ENCODE results near the gene SLC25A17.
"Not testable (repeated sequence)": the region's sequence is repeated elsewhere in the genome, so short reads cannot be mapped to it uniquely, and the experiment has no call there.

The SLC25A17 gene

DNA sequence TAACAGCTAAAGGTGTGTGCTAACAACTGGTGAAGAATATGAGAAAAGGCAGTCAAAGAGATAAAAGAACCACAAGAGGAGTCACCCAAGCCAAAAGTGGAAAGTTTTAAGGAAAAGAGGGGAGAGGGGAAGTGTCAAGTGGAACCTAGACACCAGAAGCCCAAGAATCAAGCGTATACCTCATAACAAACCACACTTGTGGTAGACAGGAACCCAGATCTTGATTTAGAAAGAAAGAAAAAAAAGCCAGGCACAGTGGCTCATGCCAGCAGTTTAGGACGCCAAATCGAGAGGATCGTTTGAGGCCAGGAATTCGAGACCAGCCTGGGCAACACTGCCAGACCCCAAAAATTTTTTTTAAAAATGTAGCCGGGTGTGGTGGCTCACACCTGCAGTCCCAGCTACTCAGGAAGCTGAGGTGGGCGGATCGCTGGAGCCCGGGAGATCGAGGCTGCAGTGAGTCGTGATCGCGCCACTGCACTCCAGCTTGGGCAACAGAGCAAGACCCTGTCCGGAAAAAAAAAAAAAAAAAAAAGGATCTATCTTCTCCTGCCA lies 877 bp downstream of the SLC25A17 start:
- DNase-seq = no peak

DNA sequence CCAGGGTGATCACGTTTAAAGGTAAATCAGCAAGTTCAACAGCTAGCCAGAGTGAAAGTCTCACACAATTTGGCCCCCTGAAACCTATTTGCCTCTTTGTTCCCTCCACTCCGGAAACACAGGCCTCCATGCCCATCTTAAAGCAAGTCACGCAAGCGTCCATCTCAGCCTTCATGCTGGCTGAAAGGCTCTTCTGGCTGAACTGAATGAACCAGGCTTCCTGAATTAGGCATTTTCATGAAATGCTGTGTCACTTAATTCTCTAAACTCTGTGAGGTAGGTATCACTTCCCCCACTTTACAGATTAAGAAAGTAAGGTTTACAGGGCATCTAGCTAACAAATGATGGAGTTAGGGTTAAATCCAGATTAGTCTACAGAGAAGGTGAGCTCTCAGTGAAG lies 1.4 kb downstream of the SLC25A17 start:
- DNase-seq = no peak

DNA sequence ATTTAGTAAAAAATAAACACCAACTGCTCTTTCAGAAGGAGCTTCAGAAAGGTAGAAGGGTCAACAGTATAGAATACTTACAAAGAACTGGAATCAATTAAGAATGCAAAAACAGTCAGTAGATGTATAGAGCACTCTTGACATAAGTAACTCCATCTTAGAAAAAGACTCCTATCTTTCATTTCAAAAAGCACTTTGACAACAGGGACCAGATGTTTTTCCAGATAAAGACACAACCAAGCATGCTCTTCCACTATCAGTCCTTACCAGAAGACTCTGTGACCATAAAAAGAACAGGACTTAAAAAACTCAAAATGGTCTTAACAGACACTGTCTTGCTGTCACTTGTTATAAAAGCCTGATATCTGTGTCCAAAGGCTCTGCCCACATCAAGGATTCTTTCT lies 5.2 kb downstream of the SLC25A17 start:
- DNase-seq = no peak

DNA sequence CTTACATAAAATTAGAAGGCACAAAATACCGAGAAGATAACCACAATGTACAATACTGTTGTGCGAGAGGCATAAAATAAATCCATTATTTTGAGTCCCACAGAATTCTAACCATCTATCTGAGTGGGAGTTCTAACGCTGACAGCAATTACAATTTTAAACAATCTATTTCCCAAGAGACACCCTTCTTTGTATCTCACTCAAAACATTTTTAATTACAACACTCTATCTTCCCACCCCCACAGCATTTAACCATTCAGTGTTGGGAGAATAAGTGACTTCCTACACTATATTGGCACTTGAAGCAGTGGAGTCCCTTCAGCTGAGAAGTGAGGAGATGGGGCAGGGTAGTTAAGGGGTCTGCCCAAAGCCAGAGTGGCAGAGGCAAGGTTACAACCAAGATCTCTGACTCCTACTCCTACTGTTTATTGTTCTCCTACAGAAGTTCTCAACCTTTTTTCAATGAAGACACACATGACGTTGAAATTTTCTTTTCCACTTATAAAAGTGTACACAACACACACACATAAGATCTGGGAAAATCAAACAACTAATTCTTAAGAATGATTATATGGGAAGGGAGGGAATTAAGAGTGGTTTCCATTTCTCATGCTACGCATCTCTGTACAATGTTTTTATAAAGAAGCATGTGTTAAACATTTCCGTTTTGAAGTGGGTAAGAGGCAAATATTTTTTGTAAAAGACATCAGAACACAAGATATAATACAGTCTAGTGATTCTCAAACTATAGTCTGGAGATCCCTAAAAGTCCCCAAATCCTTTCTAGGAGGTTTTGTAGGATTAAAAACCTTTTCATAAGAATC lies 10.9 kb downstream of the SLC25A17 start:
- DNase-seq = no peak

DNA sequence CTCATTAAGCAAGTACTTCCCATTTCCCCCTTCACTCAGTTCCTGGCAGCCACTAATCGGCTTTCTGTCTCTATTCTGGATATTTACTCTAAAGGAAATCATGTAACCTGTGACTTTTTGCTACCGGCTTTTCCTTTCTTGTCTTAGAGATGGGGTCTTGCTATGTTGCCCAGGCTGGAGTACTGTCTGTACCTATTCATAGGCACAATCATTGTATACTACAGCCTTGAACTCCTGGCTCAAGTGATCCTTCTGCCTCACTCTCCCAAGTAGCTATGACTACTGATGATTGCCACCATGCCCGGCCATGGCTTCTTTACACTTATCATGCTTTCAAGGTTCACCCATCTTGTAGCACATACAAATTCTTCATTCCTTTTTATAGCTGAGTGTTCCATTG lies 12.4 kb downstream of the SLC25A17 start:
- DNase-seq = no peak

DNA sequence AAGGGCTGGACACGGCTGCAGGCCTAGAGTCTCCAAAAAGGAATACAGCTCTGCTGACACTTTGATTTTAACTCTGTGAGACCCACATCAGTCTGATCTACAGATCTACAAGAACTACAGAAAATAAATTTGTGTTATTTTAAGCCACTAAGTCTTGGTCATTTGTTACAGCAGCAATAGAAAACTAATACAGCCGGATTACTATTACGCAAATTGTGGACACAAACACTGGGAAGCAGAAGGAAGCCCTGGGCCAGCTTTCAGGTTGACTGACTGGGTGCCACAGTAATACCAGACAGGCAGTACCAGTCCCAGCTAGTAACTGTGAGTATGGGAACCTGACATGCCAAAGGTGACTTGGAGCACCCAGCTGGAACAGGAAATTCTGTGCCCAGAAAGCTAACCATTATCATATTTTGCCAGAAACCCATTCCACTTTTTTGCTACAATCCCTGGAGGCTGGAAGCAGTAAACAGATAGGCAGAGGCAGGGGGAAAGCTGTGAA lies 13.4 kb downstream of the SLC25A17 start:
- DNase-seq = no peak

DNA sequence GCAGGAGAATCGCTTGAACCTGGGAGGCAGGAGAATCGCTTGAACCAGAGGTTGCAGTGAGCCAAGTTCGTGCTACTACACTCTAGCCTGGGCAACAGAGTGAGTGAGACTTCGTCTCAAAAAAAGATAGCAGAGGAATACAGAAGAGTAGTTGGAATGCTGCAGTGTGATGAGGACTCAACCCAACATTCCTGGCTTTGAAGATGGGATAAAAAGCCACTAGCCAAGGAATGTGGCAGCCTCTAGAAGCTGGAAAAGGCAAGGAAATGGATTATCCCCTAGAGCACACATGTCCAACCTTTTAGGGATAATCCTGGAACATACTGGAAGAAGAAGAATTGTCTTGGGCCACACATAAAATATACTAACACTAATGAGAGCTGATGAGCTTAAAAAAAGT lies 13.9 kb downstream of the SLC25A17 start:
- DNase-seq = no peak

DNA sequence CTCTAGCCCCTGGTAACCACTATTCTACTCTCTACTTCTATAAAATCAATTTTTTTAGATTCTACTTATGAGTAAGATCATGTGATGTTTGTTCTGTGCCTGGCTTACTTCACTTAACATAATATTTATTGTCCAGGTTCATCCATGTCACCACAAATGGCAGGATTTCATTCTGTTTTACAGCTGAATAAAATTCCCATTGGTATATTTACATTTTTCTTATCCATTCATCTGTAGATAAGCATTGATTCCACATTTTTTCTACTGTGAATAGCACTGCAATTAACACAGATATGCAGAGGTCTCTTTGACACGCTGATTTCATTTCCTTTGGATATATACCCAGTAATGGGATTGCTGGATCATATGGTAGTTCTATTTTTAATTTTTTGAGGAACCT lies 15.8 kb downstream of the SLC25A17 start:
- DNase-seq = no peak

DNA sequence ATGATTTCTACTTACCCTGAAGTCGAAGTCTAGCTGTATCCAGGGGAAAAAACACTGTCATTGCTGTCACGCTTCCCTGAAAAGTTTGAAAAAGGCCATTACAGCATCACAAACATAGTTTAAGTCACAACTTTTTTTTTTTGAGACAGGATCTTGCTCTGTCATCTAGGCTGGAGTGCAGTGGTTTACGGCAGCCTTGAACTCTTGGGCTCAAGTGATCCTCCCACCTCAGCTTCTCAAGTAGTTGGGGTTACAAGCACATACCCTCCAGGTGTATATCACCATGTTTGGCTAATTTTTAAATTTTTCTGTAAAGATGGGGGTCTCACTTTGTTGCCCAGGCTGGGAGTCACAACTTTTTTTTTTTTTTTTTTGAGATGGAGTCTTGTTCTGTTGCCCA lies 20.1 kb downstream of the SLC25A17 start:
- peak in 1 of 6 experiments; percentile 12 for DNase-seq

DNA sequence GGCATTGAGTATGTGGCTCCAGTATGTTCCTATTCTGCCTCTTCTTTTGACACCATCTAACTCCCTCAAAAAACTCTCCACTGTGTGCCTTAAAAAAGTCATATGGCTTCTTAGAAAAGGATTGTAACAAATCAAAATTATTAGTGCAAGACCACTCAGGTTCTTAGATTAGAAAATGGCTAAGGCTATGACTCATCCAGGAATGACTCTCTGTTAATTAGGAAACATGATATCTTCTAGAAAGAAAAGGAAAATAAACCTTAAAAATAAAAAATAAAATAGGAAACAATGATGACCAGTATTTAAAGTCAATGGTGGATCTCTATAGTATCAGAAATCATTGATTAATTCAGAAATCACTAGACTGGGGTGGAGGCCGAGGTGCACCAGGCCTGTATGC lies 21.7 kb downstream of the SLC25A17 start:
- DNase-seq = no peak

DNA sequence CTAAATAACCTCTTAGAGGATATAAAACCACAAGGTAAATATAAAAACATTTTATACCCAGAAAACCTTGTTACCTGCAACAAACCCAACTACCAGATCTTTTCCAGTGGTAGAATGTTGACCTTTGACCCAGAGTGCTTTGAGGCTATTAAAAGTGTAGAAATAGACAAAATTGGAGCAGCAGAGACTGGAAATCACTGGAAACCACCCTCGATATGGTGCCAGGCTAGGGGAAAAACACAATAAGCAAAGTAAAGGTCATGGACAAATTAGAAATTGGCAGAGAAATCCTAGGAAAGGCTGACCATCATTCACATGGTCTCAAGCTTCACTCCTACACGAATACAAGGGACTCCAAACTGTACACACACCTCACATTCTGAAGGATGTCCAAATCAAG lies 26.7 kb downstream of the SLC25A17 start:
- no peak for DNase-seq

DNA sequence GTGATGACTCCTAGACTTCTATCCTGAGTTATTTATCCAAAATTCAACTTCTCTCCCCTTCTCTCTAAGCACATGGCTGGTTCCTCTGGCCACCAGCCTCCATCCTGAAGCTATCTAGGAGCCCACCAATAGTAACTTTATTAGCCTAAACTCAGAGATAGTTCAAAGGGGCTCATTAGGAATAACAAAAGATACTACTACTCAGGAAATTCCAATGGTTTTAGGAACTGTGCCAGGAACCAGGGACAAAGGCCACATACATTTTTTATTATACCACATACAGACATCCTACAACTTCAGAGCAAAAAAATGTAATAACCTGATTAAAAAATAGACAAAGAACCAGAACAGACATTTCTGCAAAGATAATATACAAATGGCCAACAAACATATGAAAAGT lies 27.9 kb downstream of the SLC25A17 start:
- no peak for DNase-seq

DNA sequence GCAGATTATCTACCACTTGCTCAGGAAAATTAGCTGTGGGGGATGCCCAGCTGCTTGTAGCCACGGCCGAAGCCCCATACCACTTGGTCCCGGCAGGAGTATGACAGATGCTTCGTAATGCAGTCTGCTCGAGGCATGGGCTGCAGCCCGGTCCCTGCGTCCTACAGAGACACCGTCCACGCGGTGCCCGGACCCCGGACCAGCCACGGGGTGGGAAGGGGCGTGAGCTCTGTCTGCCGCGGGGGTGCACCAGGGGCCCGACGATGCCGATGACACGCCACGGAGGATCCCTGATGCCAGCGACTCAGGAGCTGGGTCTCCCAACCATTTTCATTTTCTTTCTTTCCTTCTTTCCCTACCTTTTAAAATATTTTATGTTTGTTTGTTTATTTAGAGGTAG lies 30.0 kb downstream of the SLC25A17 start:
- DNase-seq = no peak

DNA sequence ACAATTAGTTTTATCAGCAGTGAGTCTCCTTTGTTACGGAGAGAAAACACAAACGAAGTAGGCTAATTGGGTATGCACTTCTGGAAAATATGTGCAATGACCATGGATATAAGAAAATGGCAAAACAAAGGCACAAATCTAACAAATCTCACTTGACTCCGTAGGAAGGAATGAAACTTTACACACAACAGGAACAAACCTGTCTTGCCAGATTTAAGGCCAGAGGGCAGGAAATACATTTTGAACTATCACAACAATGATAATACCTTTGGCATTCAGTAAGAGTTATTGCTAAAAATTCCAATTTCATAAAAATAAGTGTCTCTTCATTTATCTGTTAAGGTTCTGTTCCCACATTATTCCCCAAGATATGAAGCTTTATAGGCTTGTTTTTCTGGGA lies 36.6 kb downstream of the SLC25A17 start:
- no peak for DNase-seq

DNA sequence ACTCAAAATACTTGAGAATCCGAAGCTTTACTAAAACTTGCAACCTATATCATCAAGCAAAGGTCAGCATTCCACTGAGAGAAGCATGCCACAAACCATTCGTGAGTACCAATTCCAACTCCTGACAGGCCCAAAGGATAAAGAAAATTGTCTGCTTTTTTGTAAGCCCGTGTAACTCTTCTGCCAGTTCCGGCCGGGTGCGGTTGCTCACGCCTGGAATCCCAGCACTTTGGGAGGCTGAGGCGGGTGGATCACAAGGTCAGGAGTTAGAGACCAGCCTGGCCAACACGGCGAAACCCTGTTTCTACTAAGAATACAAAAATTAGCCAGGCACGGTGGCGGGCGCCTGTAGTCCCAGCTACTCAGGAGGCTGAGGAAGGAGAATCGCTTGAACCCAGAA lies 37.4 kb downstream of the SLC25A17 start:
- not testable (repeated sequence) for DNase-seq

DNA sequence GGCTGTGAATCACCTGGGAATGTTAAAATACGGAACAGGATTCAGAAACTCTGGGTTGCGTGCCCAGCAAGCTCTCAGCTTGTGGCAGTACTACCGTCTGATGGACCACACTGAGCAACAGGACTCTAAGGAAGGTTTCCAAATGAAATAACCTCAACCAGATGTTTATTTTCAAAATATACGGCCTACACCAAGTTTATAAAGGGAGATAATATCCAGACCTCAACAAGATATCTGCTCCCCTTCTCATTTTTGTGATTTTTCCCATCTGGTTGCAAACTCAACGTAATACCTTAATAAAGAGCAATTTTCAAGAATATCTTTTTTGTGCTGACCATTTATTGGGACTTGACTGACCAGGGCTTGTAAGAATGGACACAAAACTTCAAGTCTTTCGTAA lies 49.4 kb downstream of the SLC25A17 start:
- DNase-seq = no peak

DNA sequence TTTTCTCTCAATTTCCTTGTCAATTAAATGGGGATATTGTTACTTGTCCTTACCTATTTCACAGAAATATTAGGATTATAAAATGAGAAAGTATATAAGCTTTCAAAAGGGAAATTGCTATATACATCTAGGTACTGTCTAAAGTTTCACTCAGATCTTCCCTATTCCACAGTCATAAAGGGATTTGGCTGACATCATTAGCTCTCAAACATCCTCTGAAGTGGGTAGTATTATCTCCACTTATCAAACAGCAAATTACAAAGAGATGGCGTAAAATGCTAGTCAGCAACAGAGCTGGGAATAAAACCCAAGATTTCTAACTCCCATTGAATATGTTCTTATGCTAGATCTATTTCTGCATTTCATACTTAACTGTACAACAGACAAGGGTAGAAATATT lies 50.9 kb downstream of the SLC25A17 start:
- DNase-seq = no peak

DNA sequence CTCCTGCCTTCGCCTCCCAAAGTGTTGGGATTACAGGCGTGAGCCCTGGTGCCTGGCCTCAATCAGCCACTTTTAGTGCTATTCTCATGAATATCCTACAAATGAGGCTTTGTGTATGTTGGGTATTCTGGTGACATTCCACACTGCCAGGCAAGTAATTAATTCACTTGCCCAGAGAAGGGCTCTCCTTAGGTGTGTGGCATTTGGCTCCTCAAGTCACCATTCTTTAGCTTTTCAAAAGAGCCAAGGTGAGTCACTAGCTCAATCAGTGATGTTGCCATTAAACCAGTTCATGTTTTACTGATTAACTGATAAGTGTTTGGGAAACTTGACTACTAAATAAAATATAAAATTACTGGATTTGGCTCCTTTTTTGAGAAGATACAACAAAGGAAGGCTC lies 52.2 kb downstream of the SLC25A17 start:
- no peak for DNase-seq

DNA sequence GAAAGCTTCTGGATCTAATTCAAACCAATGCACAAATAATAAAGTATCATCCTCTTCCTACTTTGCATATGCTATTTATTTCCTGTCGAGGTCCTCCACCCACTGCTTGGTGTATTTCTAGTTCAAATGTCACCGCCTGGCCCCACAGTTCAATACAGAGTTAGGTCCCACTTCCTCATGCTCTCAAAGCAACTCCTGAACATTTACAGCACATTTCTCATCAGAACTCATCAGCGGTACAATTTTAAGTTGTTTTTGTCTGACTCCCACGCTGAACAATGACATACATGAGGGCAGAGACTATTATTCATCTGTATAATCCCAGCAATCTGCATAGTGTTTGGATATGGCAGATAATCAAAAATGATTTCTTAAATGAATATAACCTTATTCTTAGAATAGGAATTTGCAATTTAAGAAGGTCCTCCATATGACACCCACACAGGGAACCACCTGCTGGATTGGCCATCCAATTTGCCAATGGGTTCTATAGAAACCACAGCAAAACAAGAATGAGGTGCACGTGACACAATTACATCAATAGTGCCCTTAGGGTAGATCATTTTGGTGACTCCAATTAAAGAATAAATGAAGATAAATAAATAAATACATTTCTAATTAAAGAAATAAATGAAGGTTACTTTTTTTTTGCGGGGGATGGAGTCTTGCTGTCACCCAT lies 54.2 kb downstream of the SLC25A17 start:
- DNase-seq = peak in 3 of 6 experiments; percentile 28 to 52 (median 52)

DNA sequence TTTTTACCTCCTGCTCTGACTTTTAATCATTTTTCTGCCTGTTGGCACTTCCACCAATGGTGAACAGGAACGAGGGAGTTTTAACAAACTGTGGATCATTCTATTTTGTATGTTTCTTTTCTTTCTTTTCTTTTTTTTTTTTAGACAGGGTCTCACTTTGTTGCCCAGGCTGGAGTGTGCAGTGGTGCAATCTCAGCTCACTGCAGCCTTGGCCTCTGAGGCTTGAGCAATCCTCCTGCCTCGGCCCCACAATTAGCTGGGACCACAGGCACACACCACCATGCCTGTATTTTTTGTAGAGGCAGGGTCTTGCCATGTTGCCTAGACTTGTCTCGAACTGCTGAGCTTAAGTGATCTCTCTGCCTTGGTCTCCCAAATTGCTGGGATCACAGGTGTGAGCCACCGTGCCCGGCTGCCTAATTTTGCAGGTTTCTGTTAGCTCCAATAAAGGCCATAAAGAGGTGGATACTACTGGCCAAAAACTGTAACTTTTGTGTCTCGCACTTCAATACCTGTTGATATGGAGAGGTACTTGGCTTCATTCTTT lies 59.8 kb downstream of the SLC25A17 start:
- DNase-seq = no peak

DNA sequence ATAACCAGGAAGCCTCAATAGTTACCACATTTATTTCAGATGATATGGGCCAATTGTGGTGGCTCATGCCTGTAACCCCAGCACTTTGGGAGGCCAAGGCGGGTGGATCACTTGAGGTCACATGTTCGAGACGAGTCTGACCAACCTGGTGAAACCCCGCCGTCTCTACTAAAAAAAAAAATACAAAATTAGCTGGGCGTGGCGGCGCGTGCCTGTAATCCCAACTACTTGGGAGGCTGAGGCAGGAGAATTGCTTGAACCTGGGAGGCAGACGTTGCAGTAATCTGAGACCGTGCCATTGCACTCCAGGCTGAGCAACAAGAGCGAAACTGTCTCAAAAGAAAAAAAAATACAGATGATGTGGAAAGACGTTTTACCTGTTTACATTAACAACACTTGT lies 60.3 kb downstream of the SLC25A17 start:
- not testable (repeated sequence) for DNase-seq

DNA sequence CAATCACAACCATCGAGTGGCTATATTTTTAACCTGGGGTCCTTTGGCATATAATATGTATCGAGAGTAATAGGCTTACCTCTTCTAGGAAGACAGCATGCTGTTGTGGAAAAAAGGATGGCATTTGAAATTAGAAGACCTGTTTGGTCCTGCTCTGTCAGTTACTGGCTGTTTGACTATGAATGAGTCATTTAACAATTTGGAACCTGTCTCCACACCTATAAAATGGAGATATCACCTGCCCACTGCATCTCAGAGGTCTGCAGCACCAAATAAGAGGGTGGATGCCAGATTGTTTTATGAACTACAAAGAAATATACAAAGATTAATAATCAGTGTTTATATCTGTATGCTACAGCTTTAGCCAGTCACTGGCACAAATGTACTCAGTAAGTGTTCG lies 60.8 kb downstream of the SLC25A17 start:
- DNase-seq = no peak

DNA sequence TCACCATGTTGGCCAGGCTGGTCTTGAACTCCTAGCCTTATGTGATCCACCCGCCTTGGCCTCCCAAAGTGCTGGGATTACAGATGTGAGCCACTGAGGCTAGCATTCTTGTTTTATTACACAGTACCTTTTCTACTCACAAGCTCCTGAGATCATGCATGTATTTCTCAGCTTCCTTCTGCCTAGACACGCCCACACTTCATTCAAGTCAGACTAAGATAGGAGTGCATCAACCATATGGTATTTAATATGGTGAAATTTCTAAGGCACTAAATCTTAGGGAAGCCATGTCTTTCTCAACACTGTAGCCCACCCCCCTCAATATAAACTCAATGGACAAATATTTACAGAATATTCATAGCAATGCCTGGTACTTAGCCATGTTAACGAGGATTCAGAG lies 62.1 kb downstream of the SLC25A17 start:
- no peak for DNase-seq

DNA sequence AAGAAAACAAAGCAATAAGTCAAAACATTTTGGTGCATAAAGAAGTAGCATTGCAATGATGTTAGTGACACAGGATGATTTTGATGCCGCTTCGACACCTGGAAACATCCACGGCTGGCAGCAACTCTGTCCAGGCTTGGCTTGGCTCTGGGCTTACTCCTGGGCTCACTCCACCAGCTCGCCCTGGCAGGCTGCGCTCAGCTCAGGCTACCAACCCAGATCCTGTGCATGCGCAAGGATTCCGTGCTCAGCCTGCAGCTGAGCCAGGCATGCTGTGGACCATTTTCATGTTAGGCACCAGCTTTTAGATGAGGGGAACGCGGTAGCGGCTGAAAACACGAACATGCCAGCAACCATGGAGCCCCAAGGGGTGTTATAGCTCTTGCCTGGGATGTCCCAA lies 66.0 kb downstream of the SLC25A17 start:
- no peak for DNase-seq

Data from stimulated activated naive CD4-positive, alpha-beta T cell (primary cell).